MM.1S (cell line): Measurements from ENCODE around the gene PHF12.
"Not testable (repeated sequence)": the region's sequence is repeated elsewhere in the genome, so short reads cannot be mapped to it uniquely, and the experiment has no call there.

Experiments
- DNase-seq: peaks from one replicate; pipeline ENCODE4 v3.0.0-alpha.2; 2015
- H2AFZ ChIP-seq: fragments of 300-600 bp; sonication (generic); 2 replicates; pipeline ENCODE4 v1.6.0; 2016; ENCODE audit warnings: antibody characterized with exemption, low read length
- H3F3A ChIP-seq: fragments of 300-600 bp; sonication (generic); 2 replicates; pipeline ENCODE4 v1.6.1; 2016; ENCODE audit warnings: mild to moderate bottlenecking, antibody characterized with exemption, low read length, moderate library complexity, mixed read lengths; ENCODE audit not compliant: insufficient read depth
- H3K27ac ChIP-seq: fragments of 300-600 bp; sonication (generic); 2 replicates; pipeline ENCODE4 v1.5.1; 2016; ENCODE audit warnings: mild to moderate bottlenecking, low read length
- H3K27me3 ChIP-seq: fragments of 300-600 bp; sonication (generic); replicated peaks from 2 replicates; pipeline ENCODE4 v1.6.0; 2016; ENCODE audit warnings: low read length; ENCODE audit not compliant: insufficient read depth
- H3K36me3 ChIP-seq: fragments of 300-600 bp; sonication (generic); replicated peaks from 2 replicates; pipeline ENCODE4 v1.6.1; 2016; ENCODE audit warnings: mild to moderate bottlenecking, low read length, mixed read lengths; ENCODE audit not compliant: insufficient read depth
- H3K4me1 ChIP-seq: fragments of 300-600 bp; sonication (generic); 2 replicates; pipeline ENCODE4 v1.6.1; 2016; ENCODE audit warnings: low read length, mixed read lengths
- H3K4me2 ChIP-seq: fragments of 300-600 bp; sonication (generic); 2 replicates; pipeline ENCODE4 v1.6.0; 2016; ENCODE audit warnings: low read depth, low read length
- H3K4me3 ChIP-seq: fragments of 300-600 bp; sonication (generic); 2 replicates; pipeline ENCODE4 v1.5.1; 2016; ENCODE audit warnings: low read length, mixed read lengths
- H3K79me2 ChIP-seq: fragments of 300-600 bp; sonication (generic); 2 replicates; pipeline ENCODE4 v1.6.1; 2016; ENCODE audit warnings: mixed run types, low read length, mixed read lengths
- H3K9ac ChIP-seq: fragments of 300-600 bp; sonication (generic); 2 replicates; pipeline ENCODE4 v1.6.1; 2016; ENCODE audit warnings: low read length, mixed read lengths
- H3K9me2 ChIP-seq: fragments of 300-600 bp; sonication (generic); replicated peaks from 2 replicates; pipeline ENCODE4 v1.6.1; 2016; ENCODE audit warnings: mild to moderate bottlenecking, low read length, mixed read lengths; ENCODE audit not compliant: insufficient read depth
- H3K9me3 ChIP-seq: fragments of 300-600 bp; sonication (generic); replicated peaks from 2 replicates; pipeline ENCODE4 v1.6.1; 2016; ENCODE audit warnings: mild to moderate bottlenecking, low read length, mixed read lengths; ENCODE audit not compliant: insufficient read depth
- H4K20me1 ChIP-seq: fragments of 300-600 bp; sonication (generic); 2 replicates; pipeline ENCODE4 v1.6.1; 2016; ENCODE audit warnings: mild to moderate bottlenecking, low read length, moderate library complexity, mixed read lengths; ENCODE audit not compliant: insufficient read depth
- EZH2 ChIP-seq: fragments of 300-600 bp; sonication (generic); optimal IDR thresholded peaks from 2 replicates; pipeline ENCODE3; 2017; ENCODE audit warnings: low read depth, mild to moderate bottlenecking, antibody characterized with exemption, low read length, mixed read lengths
- EZH2phosphoT487 ChIP-seq: fragments of 300-600 bp; sonication (generic); IDR thresholded peaks from 2 replicates; pipeline ENCODE4 v1.6.1; 2018; ENCODE audit warnings: antibody characterized with exemption, low read length
- TF ChIP-seq, protein P1 (sequence below): fragments of 300-600 bp; sonication (generic); IDR thresholded peaks from 2 replicates; pipeline ENCODE4 v1.5.1; 2016; ENCODE audit warnings: antibody characterized with exemption, low read length, mixed read lengths

Gene PHF12

DNA sequence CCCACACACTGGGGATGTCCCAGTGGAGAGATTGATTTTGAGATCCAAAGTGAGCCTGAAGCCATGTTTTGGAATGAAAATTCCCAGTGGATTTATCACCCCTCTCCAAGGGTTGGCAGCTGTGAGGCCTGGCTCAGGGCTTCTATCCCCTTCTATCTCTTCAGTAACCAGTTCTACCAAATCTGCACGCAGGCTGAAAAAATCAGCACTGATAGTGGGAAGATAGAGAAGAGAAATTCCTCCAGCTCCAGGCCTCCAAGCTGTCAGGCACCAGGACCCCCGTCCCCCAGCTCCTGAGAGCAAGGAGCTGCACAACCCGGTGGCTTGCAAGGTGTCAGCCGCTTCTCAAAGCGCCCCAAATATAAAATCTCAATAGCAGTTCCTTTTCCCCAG is 54.8 kb downstream of the PHF12 start:
- Histone ChIP-seq H3K9me3 (no peaks in the 10 kb centered on the region), H4K20me1 (no peaks in the 10 kb centered on the region), H3K4me3 (peak overlapping the region; percentile 95), H3K36me3 (no peaks in the 10 kb centered on the region), H3K4me1 (peaks cover 60% of the 10 kb centered on the region), H3F3A (peaks cover 45% of the 10 kb centered on the region), H3K9ac (peak overlapping the region; percentile 81), H3K27ac (peak overlapping the region; percentile 48; the same call in 1 of the 2 replicates), H2AFZ (no peak overlapping the region), H3K9me2 (no peaks in the 10 kb centered on the region), H3K27me3 (no peaks in the 10 kb centered on the region), H3K4me2 (peak overlapping the region; percentile 78), H3K79me2 (peaks cover 71% of the 10 kb centered on the region)
- TF ChIP-seq EZH2phosphoT487 (no peak), EZH2 (no peak)
- TF ChIP-seq, protein P1, sequence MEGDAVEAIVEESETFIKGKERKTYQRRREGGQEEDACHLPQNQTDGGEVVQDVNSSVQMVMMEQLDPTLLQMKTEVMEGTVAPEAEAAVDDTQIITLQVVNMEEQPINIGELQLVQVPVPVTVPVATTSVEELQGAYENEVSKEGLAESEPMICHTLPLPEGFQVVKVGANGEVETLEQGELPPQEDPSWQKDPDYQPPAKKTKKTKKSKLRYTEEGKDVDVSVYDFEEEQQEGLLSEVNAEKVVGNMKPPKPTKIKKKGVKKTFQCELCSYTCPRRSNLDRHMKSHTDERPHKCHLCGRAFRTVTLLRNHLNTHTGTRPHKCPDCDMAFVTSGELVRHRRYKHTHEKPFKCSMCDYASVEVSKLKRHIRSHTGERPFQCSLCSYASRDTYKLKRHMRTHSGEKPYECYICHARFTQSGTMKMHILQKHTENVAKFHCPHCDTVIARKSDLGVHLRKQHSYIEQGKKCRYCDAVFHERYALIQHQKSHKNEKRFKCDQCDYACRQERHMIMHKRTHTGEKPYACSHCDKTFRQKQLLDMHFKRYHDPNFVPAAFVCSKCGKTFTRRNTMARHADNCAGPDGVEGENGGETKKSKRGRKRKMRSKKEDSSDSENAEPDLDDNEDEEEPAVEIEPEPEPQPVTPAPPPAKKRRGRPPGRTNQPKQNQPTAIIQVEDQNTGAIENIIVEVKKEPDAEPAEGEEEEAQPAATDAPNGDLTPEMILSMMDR = no peak
- no peak for DNase-seq

DNA sequence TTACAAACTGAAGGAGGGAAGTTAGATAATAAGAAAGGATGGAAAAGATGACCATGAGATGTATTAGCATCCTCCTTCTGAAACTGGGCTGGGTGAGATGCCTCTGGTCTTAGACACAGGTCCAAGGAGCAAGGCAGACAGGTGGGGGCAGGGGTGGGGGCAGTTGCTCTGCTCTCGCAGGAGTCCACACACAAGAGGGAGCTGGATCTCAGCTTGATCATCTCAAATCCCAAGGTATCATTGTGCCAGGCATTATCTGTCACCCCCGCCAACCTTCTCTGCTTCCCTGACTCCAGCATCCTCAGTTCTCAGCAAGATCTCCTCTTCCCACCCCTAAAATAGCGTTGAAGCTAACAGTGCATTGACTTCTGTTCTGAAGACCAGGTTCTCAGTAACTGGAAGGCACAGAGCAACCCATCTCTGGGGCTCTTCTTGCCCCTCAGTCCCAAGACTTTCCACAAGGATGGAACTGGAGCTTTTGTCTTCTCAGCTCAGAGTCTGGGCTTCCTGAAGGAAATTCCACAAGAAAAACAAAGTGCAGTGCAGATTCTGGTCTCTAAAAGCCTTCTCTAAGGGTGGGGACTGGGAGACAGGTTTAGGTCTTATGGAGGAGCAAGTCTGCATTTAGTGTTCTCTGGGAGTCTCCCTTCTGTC is 55.4 kb downstream of the PHF12 start:
- Histone ChIP-seq H4K20me1 (no peaks in the 10 kb centered on the region), H3K27me3 (no peaks in the 10 kb centered on the region), H3K9ac (peak overlapping the region; percentile 81; the same call in 1 of the 2 replicates), H2AFZ (no peak overlapping the region), H3K27ac (peak overlapping the region; percentile 48), H3K79me2 (peaks cover 71% of the 10 kb centered on the region), H3K4me2 (peak overlapping the region; percentile 78), H3F3A (peaks cover 45% of the 10 kb centered on the region), H3K36me3 (no peaks in the 10 kb centered on the region), H3K4me3 (peak overlapping the region; percentile 95), H3K4me1 (peaks cover 54% of the 10 kb centered on the region), H3K9me3 (no peaks in the 10 kb centered on the region), H3K9me2 (no peaks in the 10 kb centered on the region)
- TF ChIP-seq, protein P1 = no peak
- TF ChIP-seq EZH2 (no peak), EZH2phosphoT487 (no peak)
- DNase-seq = no peak

DNA sequence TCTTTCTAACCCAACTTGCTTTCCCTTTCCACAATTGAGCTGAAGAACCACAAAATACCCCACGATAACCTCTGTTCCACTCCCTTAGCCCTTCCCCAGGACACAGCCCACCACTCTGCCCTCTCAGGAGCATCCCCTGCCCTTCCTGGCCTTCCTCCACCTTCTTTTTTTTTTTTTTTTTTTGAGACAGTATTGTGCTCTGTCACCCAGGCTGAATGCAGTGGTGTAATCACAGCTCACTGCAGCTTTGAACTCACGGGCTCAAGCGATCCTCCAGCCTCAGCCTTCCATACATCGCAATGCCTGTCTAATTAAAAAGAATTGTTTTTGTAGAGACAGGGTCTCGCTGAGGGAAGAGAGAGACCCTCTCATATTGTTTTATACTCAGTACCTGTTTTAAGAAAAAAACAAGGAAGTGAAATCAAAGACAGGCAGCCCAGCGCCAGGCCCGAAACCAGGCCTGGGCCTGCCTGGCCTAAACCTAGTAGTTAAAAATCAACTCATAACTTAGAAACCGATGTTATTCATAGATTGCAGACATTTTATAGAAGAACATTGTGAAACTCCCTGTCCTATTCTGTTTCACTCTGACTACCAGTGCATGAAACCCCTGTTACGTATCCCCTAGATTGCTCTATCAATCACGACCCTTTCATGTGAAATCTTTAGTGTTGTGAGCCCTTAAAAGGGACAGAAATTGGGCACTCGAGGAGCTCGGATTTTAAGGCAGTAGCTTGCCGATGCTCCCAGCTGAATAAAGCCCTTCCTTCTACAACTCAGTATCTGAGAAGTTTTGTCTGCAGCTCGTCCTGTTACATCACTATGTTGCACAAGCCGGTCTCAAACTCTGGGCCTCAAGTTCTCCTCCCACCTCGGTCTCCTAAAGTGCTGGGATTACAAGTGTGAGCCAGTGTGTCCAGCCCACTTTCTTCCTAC is 57.8 kb downstream of the PHF12 start:
- Histone ChIP-seq H3F3A (peaks cover 42% of the 10 kb centered on the region), H2AFZ (peak overlapping the region; percentile 37; the same call in 1 of the 2 replicates), H3K27ac (peak overlapping the region; percentile 95), H3K79me2 (peaks cover 64% of the 10 kb centered on the region), H3K4me1 (peaks cover 46% of the 10 kb centered on the region), H3K4me2 (peak overlapping the region; percentile 67), H3K4me3 (peak overlapping the region; percentile 28), H3K9ac (peak overlapping the region; percentile 68)
- DNase-seq = peak; percentile 51
- not testable (repeated sequence) for H3K36me3 ChIP-seq, H3K9me2 ChIP-seq, H3K27me3 ChIP-seq, H4K20me1 ChIP-seq, H3K9me3 ChIP-seq
